NCI-H2081 (cell line): ENCODE results near the gene DYNC2H1.

Experiments
- DNase-seq, 2 experiments: peaks; one replicate each; lab custom pipeline; 2025; lab: John Stamatoyannopoulos, UW

Gene DYNC2H1, protein sequence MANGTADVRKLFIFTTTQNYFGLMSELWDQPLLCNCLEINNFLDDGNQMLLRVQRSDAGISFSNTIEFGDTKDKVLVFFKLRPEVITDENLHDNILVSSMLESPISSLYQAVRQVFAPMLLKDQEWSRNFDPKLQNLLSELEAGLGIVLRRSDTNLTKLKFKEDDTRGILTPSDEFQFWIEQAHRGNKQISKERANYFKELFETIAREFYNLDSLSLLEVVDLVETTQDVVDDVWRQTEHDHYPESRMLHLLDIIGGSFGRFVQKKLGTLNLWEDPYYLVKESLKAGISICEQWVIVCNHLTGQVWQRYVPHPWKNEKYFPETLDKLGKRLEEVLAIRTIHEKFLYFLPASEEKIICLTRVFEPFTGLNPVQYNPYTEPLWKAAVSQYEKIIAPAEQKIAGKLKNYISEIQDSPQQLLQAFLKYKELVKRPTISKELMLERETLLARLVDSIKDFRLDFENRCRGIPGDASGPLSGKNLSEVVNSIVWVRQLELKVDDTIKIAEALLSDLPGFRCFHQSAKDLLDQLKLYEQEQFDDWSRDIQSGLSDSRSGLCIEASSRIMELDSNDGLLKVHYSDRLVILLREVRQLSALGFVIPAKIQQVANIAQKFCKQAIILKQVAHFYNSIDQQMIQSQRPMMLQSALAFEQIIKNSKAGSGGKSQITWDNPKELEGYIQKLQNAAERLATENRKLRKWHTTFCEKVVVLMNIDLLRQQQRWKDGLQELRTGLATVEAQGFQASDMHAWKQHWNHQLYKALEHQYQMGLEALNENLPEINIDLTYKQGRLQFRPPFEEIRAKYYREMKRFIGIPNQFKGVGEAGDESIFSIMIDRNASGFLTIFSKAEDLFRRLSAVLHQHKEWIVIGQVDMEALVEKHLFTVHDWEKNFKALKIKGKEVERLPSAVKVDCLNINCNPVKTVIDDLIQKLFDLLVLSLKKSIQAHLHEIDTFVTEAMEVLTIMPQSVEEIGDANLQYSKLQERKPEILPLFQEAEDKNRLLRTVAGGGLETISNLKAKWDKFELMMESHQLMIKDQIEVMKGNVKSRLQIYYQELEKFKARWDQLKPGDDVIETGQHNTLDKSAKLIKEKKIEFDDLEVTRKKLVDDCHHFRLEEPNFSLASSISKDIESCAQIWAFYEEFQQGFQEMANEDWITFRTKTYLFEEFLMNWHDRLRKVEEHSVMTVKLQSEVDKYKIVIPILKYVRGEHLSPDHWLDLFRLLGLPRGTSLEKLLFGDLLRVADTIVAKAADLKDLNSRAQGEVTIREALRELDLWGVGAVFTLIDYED (N-terminal part only)

DNA sequence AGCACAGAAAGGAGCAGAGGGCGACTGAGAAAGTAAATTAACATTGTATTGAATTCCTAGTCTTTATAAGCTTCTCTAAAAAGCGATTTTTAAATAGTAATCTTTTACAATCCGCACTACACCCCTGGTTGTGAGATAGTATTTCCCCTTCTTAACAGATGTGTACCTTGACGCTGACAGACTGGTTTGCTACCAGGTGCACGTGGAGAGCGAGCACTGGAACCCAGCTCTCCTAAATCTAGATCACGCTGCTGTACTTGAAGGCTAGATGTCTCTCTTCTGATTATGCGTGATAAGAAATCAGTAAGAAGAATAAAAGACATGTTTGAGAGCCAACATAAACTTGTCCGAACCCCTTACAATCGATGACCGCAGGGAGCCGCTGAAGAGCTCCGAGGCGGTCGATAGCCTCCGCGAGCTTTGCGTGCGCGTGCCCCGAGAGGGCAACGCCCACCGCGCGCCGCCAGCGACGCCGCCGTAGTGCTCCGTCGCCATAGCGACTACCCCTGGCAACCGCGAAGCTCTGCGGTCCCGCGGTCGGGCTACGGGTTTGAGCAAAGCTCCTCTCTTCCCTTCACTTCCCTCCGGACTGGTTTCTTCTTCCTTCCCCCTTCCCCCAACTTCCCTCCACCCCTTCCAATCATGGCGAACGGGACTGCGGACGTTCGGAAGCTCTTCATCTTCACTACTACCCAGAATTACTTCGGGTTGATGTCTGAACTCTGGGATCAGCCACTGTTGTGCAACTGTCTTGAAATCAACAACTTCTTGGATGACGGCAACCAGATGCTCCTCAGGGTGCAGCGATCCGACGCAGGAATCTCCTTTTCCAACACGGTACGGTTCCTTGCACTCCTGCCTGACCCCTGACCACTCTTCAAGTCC, at the start of gene DYNC2H1:
TSS of gene DYNC2H1 (plus strand) at position 494 of the 885 bp plus-strand sequence. CDS start at position 643, 149 bp downstream.
- peak; percentile 84 to 94 for DNase-seq

DNA sequence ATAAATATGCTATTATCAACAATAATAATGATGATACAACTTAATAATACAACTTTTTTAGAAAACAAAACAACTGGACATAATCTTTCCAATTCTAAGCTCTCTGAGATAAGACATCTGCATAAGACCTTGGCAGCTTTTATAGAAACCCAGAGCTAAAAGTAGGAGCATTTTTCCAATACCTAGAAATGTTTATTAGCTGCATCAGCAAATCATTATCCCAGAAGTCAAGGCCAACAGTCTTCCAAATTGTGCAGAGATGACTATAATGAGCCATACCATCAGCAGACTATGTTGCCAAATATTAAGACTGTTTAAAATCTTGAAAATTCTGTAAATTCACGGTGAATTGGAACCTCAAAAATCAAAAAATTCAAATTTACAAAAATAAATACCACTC, 47.6 kb upstream of the DYNC2H1 start:
- no peak for DNase-seq

DNA sequence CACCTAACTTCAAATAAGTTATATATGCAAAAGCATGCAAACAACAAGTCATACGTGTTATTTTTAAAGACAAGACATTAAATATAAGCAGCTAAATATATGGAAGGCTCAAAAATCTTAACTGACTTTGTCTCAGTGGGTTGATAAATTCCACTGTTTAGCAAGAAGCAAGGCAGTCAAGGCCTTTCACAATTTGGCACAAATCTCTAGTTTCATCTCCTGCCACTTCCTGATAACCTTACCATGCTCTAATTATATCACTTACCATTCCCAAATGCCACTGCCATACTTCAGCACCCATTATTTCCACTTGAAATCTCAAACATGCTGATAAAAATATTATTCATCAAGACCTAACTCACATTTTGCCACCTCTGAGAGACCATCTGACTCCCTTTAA, 42.1 kb upstream of the DYNC2H1 start:
- no peak for DNase-seq

DNA sequence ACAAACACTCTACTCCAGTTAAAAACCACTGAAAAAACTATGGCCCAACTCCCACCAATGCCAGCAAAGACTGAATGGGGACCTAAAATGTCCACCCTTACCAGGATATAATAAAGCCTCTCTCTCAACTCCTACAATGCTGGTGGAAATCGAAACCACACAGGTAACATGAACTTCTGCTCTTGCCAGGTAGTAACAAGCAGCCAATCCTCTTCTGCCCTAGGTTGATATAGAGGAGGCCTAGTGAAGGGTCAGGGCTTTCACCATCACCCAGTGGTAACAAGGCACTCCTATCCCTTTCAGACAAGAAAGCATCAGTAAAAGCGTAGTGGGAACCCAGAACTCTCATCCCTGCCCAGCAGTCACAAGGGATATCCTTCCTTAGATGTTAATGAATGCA, 39.9 kb upstream of the DYNC2H1 start:
- no peak for DNase-seq

DNA sequence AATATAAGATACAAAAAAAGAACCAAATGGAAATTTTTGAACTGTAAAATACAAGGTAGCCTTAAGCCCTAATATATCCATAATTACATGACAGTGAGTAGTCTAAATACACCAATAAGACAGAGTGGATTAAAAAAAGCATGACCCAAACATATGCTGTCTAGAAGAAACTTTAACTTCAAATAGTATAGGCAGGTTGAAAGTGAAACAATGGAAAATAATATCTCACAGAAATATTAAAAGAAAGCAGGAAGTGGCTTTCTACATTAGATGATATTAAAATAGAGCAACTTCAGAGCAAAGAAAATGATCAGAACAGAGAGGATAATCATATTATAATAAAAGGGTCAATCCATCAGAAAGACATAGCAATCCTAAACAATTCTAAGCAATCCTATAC, 39.1 kb upstream of the DYNC2H1 start:
- DNase-seq, result no peak

DNA sequence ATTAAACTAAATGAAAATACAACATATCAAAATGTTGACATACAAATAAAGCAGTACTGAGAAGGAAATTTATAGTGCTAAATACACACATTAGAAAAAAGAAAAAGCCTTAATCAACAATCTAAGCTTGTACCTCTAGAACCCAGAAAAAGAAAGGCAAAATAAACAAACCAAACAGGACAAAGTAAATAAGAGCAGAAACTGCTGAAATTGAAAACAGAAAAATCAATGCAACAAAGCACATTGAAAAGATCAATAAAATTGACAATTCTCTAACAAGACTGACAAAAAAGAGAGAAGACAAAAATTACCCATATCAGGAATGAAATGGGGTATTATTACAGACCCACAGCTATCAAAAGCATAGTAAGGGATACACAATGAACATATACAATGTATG, 38.2 kb upstream of the DYNC2H1 start:
- no peak for DNase-seq

DNA sequence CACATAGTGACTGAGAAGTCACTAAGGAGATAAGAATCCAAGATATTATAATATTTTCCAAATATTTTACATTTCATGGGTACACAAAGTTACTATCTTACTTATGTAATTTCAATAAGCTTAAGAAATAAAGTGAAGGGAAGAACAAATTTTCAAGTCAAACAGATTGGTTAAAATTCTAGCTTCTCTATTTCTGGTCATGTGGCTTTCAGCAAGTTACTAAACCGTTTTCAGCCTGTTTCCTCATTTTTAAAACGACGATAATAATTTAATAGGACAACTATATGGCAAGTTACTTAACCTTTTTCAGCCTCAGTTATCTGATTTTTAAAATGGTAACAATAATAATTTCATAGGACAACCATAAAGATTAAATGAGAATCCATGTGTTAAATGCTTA, 32.9 kb upstream of the DYNC2H1 start:
- DNase-seq, result no peak

DNA sequence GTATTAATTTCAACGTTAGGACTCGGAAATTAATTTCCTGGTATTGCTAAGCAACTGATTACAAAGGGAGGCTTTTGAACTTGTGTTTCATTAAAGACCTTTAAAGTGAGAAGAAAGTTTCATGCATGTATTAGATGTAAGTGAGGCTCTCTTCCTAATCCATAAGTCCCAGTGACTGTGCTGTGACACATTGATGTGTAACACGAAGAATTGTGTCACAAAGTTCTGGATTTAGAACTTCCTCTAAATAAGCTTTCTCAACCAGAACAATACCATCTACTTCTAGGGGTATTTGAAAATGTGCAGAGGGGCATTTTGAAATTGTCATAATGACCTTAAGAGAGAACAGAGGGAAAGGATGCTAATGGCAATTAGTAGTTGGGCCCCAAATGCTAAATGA, 31.7 kb upstream of the DYNC2H1 start:
- no peak for DNase-seq

DNA sequence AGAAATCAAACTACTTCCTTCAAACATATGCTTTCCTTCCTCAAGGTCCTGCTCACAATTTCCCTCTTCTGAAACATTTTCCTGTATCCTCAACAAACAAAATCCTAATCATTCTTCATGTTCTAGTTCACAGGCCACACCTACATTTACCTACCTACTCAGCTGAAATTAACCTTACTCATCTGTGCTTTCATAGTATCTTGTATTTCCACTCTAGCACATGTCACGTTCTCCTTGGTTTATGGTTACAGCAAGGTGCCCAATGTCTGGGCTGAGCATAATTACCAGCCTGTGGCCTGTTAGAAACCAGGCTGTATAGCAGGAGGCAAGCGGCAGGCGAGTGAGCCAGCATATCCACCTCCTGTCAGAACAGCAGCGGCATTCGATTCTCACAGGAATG, 30.5 kb upstream of the DYNC2H1 start:
- no peak for DNase-seq

DNA sequence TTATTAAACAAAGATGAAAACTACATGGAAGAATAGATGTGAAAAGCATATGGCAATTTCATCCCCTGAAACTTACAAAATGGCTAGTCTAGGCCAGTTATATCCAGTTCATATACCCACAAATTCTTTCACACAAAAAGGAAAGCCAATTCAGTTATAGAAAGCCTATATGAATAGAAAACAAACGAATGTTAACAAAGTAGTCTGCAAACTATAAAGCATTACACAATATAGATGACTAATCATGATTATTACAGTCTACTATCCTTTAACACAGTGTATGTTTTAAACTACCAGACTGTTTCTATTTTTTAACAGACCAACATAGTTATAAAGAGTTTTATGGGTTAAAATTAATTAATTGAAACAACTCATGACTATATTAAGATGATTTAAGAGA, 29.4 kb upstream of the DYNC2H1 start:
- no peak for DNase-seq

DNA sequence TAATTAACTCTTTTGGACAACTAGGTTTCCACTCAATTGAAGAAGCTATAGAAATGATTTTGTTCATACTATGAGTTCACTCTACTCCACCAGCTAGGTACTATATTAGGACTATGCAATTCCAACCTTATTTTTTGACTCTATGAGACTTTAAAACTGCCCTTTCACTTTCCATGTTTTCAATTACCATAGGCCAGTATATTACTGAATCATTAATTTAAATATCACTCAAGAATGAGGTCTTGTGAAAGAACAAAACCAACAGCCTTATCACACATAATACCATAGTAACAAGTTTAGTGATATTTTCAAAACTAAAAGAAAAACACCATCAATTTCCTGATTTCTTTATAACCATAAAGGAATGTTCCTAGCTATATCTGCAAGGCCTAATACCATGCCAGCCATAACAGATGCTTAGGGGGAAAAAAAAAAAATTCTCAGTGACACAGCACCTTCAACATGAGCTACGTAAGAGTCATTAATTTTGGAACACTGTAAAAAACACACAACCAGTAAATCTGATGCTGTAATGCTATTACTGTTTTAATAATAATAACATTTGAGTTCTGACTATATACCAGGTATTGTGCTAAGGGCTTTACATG, 23.4 kb upstream of the DYNC2H1 start:
- DNase-seq, result no peak

DNA sequence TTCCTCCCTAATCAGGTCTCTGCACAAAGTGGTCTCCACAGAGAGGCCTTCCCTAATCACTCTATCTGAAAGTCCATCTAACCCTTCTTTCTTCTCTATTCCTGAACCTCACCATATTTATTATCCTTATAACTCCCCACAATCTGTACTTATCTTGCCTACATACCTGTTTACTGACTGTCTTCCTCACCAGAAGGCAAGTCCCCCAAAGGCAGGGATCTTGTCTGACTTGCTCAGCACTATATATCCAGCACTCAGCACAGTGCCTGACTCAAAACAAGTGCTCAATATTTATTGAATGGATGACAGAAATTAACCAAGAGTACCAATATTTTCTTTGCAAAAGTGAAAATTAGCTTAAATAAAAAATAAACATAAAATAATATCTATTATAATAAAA, 22.8 kb upstream of the DYNC2H1 start:
- DNase-seq, result no peak

DNA sequence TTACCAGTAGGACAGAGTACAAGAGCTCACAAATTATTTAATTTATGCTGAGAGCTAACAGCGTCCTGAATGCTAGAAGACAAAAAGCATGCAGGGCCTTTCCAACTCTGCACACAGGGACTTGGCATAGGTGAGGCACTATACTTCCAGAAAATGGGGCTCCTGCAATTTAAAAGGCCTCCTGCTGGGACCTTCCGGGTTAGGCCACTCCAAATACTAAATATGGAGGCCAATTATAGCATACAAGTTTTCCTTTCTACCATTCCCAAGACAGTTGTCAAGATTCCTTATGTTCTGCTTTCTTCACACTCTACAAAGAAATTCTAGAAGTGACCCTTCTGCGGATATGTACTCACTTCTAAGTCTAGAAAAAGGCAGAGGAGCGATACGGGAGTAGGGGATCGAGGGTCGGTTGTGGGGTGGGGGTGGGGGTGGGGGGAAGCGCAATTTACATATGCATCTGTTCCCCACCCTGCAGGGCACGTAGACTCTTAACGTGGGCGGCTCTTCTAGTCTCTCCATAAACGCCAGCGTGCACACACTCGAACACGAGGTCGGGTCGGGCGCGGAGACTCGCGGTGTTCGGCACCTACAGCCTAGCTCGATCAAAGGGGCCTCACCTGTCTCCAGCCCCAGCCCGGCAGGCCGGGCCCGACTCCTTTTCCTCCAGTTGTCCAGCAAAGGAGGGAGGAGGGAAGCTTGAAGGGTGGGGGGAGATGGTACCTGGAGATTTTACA, 18.0 kb upstream of the DYNC2H1 start:
- peak; percentile 58 to 77 for DNase-seq

DNA sequence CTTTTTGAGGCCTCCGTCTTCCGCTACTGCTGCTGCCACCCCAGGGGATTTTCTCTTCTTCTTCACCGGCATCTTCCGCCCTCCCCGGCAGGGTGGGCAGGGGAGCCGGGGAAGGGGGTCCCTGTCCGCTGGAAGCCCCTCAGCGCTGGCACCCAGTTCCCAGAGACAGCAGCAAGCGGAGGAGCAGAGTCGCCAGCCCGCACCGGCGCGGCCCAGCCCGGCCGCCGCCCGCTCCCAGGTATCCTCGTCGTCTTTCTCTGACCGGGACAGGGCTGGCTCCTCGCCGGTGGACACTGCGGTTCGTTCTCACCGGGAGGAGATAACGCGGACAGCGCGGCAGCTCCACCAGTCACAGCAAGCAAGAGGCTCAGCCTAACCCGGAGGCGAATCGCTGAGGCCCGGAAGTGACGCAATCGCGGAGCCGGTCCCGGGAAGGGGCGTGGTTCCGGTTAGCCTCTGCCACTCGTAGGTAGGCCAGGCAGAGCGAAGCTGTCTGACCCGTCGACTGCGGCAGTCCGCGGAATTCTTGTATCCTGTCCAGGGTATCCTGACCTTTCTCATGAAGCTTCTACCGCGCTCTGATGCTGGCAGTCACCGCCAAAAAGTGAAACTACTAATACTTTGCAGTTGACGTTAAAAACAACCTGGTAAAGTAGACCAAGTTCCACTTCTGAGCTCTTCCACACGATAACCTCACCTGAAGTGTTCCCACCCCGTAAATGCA, 17.3 kb upstream of the DYNC2H1 start, which contains the start of gene DCUN1D5:
TSS of gene DCUN1D5 (minus strand) at position 360 of the 724 bp plus-strand sequence. CDS start at position 72, 288 bp downstream.
- DNase-seq, result peak; percentile 91 to 96

DNA sequence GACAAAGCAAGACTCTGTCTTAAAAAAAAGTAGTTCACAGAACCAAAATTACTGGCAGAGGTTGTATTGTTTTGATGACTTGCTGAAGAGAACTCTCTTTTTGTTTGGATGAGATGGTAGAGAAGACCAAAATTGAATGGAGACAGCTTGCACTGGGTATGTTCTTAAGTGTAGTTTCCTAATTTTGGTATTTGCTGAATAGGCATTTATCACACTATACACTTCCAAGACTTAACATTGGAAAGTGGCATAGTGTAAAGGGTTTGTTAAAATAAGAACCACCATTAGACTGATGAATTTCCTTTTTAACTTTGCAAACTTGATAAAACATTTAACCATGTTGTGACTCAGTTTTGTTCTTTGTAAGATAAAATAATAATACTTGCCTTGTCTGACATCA, 11.9 kb upstream of the DYNC2H1 start:
- DNase-seq, result no peak

DNA sequence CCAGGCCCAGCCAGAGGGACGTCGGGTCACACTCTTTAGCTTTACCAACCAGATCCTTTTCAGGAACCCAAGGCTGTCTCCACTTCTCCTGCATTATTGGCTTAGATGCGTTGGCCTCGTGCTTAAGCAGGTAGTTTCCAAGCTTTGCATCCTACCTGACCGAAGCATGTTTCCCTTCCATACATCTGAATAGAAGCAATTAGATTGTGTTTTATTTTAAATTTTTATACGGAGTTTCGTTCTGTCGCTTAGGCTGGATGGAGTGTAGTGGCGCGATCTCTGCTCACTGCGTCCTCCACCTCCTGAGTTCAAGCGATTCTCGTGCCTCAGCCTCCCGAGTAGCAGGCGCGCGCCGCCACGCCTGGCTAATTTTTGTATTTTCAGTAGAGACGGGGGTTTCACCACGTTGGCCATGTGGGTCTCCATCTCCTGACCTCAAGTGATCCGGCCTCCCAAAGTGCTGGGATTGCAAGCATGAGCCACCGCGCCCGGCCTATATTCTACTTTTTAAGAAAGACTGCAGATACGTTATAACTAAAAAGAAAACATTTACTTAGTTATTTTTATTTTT, 677 bp downstream of the DYNC2H1 start:
- DNase-seq, result no peak

DNA sequence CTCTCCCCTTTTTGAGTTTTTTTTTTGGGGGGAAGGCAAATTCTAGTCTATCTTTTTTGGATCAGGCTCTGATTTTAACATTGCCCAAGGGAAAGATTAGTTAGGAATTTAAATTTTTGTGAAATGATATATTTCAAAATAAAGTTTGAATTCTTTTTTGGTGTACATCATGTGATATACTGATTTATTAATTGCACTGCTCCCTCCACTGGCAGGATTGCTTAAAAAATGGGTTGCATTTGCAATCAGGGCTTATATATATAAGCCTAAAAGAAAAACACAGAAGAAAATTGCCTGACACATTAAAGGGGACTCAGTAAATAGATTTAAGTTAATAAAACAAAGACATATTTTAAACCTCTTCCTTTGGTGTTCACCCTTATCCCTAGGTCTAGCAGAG, 1.2 kb downstream of the DYNC2H1 start:
- DNase-seq, result no peak

DNA sequence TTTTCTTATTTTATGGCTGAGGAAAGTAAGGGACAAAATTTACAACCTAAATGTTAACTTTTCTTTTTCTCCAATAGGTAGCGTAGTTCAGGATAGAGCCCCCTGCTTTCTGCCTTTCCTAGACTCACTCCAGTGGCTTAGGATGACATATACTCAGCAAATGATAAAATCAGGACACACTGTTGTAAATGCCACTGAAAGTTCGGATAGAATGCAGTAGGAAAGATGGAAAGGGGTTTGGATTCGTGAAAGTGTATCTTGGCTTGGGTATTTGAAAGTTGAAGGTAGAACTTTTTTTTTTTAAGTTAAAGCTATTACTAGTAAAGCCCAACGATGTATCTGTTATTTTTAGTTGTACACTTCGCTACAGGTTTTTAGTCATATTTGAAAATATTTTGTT, 2.2 kb downstream of the DYNC2H1 start:
- DNase-seq, result no peak

DNA sequence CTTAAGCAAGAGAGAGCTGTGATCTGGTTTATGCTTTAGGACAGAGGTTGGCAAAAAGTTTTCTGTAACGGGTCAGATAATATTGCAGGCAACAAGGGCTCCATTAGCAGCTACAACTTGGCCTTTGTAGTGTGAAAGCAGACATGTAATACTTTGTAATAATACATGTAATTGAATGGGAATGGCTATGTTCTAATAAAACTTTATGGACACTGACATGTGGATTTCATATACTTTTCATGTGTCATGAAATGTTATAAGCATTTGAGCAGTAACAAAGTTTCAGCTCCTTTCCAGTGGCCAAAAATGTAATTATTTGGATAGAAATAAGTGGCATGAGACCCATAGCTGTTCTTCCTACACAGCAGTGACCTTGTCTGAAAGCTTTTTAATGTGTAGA, 3.1 kb downstream of the DYNC2H1 start:
- DNase-seq, result no peak
